NCI-H146 (cell line): ENCODE data around the gene CAMTA1.
"Not testable (repeated sequence)": the region's sequence is repeated elsewhere in the genome, so short reads cannot be mapped to it uniquely, and the experiment has no call there.

ENCODE experiments used
- DNase-seq: peaks from one replicate; lab custom pipeline; 2025; lab: John Stamatoyannopoulos, UW

Gene CAMTA1

DNA sequence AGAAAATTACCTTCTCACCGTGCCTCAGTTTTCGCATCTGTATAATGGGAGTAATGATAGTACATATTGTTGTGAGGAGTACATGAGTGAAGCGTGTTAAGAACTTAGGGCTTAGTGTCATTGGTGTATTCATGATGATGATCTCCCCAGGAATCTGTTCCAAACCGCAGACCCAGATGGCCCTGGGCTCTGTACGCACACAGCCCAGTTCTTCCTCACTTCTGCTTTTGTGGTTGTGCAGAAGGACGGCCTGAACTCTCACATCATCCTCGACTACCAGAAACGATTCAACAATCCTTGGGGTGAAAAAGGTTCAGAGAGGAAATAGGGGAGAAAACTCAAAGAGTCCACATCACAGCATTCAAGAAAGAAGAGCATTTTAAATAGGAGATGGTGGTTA is 323.0 kb downstream of the CAMTA1 start:
- no peak for DNase-seq

DNA sequence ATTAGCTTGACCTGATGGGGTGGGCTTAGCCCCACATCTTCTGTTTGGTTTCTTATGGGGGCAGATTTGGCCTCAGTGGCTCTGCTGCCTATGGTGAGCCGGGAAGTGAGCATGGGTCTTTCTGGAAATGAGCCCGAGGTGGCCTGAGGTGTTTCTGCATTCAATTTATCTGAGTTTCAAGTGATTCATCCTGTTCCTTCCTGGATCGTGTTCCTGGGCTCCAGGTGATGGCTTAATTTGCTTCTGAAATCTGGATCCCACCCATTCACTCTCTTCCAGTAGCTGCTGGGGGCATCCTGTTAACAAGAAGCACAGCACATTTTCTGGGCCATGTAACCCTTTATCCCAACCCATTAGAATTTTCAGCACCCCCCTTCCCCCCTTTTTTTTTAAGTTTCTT is 324.6 kb downstream of the CAMTA1 start:
- no peak for DNase-seq

GRCh38 chr1:7110321-7110720 is 325.1 kb downstream of the CAMTA1 start:
- DNase-seq: no peak

GRCh38 chr1:7111853-7112252 is 326.6 kb downstream of the CAMTA1 start:
- DNase-seq: no peak

DNA sequence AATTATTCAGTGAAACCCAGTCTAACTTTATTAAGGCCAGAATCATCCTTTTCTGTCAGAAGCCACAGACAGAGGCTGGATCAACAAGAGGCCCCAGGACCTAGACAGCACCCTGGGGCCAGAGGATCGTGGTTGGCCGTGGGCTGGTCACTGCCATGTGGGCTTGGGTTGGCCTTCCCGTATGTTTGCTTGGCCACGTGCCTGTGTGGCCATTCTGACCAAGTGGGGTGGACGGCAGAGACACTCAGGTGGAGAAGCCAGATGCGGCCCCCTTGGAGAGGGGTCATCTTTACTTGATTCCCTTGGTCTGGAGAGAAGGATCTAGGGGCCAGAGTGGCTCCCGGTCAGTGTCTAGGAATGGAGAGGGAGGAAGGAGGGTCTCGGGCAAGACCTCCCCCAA is 327.9 kb downstream of the CAMTA1 start:
- DNase-seq: no peak

DNA sequence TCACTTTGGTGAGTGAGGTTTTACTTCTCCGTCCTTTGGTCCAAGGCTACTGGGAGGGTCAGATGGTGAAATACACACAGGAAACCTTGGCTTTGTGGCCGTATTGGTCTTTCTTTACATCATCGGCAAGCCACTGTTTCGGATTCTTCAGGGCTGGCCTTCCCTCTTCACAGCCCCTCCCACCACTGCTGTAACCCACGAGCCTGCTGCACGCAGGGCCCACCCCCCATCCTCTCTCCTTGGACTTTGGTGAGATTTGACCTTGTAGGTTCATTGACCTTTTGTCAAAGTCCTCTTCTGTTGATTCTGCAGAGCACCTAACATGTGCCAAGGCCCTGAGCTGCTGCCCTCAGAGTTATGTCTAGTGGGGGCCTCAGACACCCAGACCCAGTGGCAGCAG is 328.6 kb downstream of the CAMTA1 start:
- no peak for DNase-seq

DNA sequence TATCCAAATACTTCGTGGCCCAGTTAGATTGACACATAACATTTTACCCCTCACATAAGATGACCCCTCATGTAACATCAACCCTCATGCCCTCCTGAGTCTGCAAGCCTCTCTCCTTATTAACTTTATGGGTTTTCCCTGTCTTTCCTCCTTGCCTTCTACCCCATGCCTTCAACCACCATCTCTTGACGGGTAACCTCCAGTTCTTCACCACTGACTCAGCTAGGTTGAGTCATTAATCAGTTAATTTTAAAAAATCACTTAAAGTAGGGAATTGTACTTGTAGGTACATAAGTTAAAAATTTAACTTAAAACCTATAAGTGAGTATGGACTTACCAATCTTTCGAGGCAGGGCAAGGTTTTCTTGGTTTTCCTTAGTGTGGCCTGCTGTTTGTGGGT is 330.7 kb downstream of the CAMTA1 start:
- no peak for DNase-seq

DNA sequence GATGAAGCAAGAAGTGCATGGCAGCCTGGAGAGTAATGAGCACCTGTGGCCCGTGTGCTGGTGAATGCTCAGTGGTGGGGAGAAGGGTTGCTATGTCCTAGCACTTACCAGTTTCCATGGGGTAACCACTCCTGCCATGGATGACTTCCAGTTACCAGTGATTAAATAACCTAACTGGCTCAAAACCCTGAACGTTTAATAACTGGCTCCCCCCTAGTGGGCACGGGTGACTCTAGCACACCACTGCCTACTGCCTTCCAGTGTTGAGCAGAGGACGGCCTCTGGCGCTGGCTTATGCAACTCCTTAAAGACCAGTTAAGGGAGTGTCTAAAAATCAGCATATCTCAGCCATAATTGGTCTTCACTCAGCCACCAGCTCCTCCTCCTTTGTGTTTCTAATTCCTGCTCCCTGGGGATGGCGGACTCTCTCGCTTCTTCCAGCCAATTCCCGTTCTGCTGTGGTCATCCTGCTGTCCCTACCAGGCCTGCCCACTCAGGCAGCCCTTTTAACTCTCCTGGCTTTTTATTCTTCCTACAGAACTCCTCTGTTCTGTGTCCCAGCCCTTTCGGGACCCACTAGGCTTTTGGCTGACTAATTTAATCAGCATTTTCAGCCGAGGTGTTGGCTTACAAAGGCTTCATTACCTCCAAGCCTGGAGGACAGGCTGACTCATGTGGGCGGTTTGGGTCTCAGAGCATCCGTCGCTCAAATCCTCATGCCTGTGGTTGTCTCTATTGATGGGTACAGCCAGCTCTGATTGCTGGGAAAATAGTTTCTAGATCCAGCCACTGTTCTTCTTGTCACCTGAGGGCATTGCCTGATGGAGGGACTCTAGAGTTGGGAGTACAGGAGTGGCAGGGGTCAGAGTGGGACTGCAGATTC is 332.4 kb downstream of the CAMTA1 start:
- DNase-seq: no peak

DNA sequence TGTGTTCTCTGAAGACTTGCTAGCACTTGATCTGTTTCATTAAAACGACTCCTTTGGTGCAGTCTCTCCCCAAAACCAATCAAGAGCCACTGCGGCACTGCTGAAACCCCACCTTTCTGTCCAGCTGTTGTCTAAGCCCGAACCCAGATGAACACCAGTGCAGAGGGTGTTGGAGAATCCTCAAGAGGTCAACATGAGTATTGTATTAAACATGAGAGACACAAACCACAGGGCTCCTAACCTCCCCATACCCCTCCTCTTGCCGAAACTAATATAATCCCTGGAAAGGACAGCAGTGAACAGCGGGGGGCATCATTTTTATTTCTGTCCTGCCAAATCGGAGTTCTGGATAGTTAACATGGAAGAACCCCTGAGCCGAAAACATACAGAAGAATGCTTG is 333.9 kb downstream of the CAMTA1 start:
- DNase-seq: no peak

DNA sequence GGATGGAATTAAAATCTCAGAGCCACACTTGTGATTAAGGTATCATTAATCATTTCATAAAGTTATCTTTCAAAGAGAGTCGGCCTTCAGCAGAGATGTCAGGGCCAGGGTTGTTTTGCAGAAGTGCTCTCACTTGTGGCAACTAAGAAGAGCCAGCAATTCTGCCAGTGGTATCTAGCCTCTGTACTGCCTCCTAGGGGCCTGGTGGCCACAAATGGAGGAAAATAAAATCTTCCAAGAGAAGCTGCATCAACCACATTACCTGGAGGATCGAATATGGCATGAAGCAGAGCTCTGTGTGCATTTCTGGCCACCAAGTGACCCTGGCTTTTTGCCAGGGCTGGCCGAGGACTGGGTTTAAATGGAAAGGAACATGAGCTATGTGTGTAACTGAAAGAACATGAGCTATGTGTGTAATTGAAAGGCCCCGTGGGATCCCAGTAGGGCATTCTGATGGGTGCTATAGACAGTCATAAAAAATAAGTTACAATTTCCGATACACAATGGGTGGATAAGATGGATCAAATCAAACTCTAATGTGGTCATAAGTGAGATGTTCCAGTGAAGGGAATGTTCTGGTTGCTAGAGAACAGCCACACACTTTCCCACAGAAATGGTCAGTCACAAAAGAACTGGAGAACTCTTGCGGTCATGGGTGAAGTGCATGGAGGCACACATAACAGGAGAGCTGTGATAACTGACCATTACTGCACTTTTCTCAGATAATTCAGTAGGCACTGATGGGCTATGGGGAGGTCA is 335.8 kb downstream of the CAMTA1 start:
- no peak for DNase-seq

DNA sequence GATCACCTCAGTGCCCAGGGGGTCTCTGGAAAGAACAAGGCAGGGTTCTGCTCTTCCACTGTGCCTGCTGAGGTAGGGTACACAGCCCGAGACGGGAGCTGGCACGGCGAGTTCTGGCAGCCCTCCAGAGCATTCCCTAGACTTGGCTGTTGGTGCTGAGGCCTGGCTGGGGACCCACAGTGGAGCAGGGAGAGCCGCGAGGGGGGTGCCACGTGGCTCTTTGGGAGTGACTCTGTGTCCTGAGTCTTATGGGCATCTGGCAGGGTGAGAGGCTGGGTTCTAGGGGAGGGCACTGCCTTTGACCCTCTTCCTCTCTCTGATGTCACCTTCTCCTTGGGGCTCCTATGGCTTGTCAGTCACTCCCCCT is 336.4 kb downstream of the CAMTA1 start:
- no peak for DNase-seq

- no peak for DNase-seq
Observed at GRCh38 chr1:7127322-7128075, 342.2 kb downstream of the CAMTA1 start.

GRCh38 chr1:7128293-7128692 is 343.0 kb downstream of the CAMTA1 start:
- no peak for DNase-seq

DNA sequence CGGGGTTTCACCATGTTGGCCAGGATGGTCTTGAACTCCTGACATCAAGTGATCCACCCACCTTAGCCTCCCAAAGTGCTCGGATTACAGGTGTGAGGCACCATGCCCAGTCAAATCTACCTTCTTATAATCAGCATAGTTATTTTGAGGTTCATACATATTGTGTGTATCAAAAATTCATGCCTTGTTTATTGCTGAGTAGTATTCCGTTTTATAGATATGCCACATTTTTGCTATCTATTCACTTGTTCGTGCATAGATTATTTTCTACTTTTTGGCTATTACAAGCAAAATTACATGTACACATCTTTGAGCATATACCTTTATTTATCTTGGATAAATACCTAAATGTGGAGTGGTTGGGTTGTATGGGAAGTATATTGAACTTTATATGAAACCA is 344.9 kb downstream of the CAMTA1 start:
- no peak for DNase-seq

- no peak for DNase-seq
Observed at GRCh38 chr1:7135493-7135892, 350.2 kb downstream of the CAMTA1 start.

DNA sequence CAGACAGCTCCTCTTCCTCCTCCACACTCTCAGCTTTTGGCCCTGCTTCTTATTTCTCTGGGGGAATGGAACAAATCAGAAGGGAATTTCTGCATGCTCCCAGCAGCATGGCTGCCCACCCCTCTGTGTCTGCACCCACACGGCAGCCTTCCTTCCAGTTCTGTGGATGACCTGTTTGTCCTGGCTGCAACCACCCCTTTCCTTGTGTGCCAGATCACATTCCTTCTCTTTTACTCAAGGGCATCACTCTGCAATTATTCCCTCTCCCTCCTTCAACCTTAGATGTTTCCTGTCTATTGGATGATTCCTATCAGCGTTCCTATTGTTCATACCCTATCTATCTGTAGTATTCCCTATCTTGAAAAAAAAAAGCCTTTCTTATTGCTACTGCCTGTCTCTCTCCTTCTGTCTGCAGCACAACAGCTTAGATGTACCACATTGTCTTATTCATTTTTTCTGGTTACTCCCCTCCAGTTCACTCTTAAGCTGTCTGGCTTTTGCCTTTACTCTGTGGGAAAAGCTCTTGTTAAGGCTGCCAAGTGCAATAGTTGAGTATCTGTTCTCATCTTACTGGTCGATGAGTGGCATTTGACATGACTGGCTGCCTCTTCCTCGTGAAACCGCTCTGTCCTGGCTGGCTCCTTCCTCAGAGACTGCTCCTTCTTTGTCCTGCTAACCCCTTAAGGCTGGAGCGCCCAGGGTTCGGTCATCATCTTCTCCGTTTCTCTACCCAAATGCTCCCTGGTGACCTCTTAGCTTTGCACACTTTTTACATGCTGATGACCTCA is 351.1 kb downstream of the CAMTA1 start:
- DNase-seq: no peak

DNA sequence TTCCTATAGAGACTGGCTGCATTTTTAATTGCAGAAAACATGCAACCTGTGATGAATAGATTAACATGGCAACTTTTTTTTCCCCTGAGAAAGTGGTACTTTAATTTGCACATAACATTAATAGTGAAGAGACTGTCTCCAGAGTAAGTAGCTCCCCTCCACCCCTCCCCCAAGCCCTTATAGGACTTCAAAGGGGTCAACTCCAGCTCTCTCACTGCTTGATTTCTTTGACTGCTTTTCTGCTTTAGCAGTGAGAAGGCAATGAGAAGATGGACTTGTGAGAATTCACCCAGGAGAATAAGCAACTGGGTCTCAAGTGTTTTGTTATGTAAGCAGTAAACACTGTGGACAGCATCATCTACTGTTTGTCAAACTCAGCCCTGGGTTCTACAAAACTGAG is 355.0 kb downstream of the CAMTA1 start:
- DNase-seq: no peak

GRCh38 chr1:7145947-7146346 is 360.7 kb downstream of the CAMTA1 start:
- no peak for DNase-seq

DNA sequence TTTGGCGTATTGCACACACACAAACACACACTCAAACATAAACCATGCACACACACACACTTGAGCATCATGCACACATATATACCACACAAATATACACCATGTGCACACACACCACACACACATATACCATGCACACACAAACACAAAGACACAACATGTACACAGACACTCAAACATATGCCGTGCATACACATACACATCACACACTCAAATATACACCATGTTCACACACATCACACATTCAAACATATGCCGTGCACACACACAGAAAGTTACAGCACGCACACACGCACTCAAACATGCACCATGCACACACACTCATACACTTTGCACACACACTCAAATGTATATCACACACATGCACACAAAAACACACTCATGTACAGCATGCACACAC is 361.5 kb downstream of the CAMTA1 start:
- DNase-seq: no peak

GRCh38 chr1:7147581-7148282 is 362.5 kb downstream of the CAMTA1 start:
- DNase-seq: not testable (repeated sequence)
